ENCODE data around the gene ENO1. TPM values are rescaled to one million over a fixed set of nuclear protein-coding genes. Genes with fewer than 3 reads are reported as not detected.

The ENO1 gene
- total and polyA plus RNA-seq, 2 of the 8 experiments (the other 6 are each of a cell fraction or from before 2014, with no cell fraction given), result 1,763 to 2,117 TPM

DNA sequence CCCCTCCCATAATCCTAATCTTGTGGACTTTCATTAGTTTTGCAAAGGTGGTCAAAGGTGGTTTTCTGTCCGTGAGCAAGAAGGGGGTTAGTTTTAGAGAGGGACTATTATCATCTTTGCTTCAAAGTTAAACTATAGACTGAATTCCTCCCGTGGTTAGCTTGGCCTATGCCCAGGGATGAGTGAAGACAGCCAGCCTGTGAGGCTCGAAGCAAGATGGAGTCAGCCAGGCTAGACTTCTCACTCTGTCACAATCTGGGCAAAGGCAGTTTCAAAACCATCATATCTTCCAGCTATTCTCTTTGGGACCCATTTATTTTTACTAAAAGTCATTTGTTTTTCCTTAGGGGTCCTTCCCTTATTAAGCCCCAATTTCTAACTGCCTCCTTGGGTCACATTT is 12.9 kb upstream of the ENO1 start:
- no peak overlapping the region for H3K4me2 ChIP-seq (ENCODE audit: insufficient read depth in 1 of 2, low read depth in 2 of 2, low read length in 2 of 2)
- no peak for TF ChIP-seq RFX5 (IDR thresholded peaks at IDR 0.05; ENCODE audit: borderline replicate concordance, low read depth, low read length)
- TF ChIP-seq RBBP5 (IDR thresholded peaks at IDR 0.05; ENCODE audit: borderline replicate concordance, low read depth, low read length), result no peak
- TF ChIP-seq GABPA (IDR thresholded peaks at IDR 0.05; ENCODE audit: borderline replicate concordance, insufficient read depth, low read length), result no peak
- TF ChIP-seq ZNF274 (IDR thresholded peaks at IDR 0.05; ENCODE audit: borderline replicate concordance, extremely low read depth, low read length), result no peak
- TF ChIP-seq CTBP2 (IDR thresholded peaks at IDR 0.05; ENCODE audit: borderline replicate concordance, insufficient read depth, insufficient read length, low read length), result no peak
- TF ChIP-seq TEAD4 (IDR thresholded peaks at IDR 0.05; ENCODE audit: low read depth, low read length), result no peak
- TF ChIP-seq TBP (IDR thresholded peaks at IDR 0.05; ENCODE audit: low read depth, low read length), result no peak
- no peak for TF ChIP-seq CBX8 (IDR thresholded peaks at IDR 0.05; ENCODE audit: borderline replicate concordance, low read depth, low read length)
- no peak for TF ChIP-seq KDM1A (IDR thresholded peaks at IDR 0.05; ENCODE audit: borderline replicate concordance, low read length)
- no peak for TF ChIP-seq CHD2 (IDR thresholded peaks at IDR 0.05; ENCODE audit: low read length)
- no peak for TF ChIP-seq SRF (IDR thresholded peaks at IDR 0.05; ENCODE audit: low read depth, low read length)
- no peak for TF ChIP-seq JUN (IDR thresholded peaks at IDR 0.05; ENCODE audit: low read depth, low read length)

More for the DNA sequence above, 12.9 kb upstream of the ENO1 start:
- Histone ChIP-seq H3K9ac (replicated peaks in 1 of 4; ENCODE audit: extremely low read depth in 1 of 4, low read depth in 3 of 4, low read length in 3 of 4) (no peak overlapping the region), H4K8ac (ENCODE audit: extremely low read depth, insufficient read depth, low read length) (no peak overlapping the region), H2BK12ac (ENCODE audit: low read depth, low read length) (no peak overlapping the region), H2BK120ac (replicated peaks; ENCODE audit: low read depth, low read length) (no peak overlapping the region), H2AFZ (ENCODE audit: low read length) (no peak overlapping the region), H3K79me2 (ENCODE audit: control insufficient read depth in 1 of 2, insufficient read depth in 2 of 2, low read length in 2 of 2) (no peaks in the 10 kb centered on the region), H2BK5ac (ENCODE audit: low read depth, low read length) (no peak overlapping the region), H3K23me2 (ENCODE audit: low read depth, low read length) (no peaks in the 10 kb centered on the region), H3K79me1 (ENCODE audit: low read depth, low read length) (no peaks in the 10 kb centered on the region), H3K4me3 (ENCODE audit: extremely low read depth in 1 of 4, insufficient read depth in 2 of 4, low read depth in 3 of 4, low read length in 4 of 4) (no peak overlapping the region), H3K36me3 (ENCODE audit: control insufficient read depth in 2 of 4, insufficient read depth in 4 of 4, low read length in 3 of 4) (no peaks in the 10 kb centered on the region), H3K9me3 (ENCODE audit: insufficient read depth in 2 of 2, low read depth in 1 of 2, low read length in 1 of 2) (no peaks in the 10 kb centered on the region), H4K5ac (ENCODE audit: insufficient read length, low read depth, low read length) (no peak overlapping the region), H3K4ac (replicated peaks; ENCODE audit: insufficient read length, low read depth, low read length) (no peak overlapping the region), H3K4me1 (replicated peaks in 1 of 4; ENCODE audit: control insufficient read depth in 3 of 4, insufficient read depth in 4 of 4, low read length in 3 of 4) (no peaks in the 10 kb centered on the region), H3K56ac (replicated peaks; ENCODE audit: insufficient read length, low read depth, low read length) (no peak overlapping the region), H2AK5ac (ENCODE audit: low read depth, low read length) (no peak overlapping the region), H3K23ac (ENCODE audit: insufficient read length) (no peak overlapping the region), H4K20me1 (replicated peaks in 1 of 2; ENCODE audit: control insufficient read depth in 1 of 2, insufficient read depth in 2 of 2, low read length in 2 of 2) (no peaks in the 10 kb centered on the region), H3K14ac (ENCODE audit: insufficient read length) (no peak overlapping the region), H3K27me3 (replicated peaks in 1 of 4; ENCODE audit: control insufficient read depth in 3 of 4, extremely low read depth in 1 of 4, insufficient read depth in 3 of 4, low read length in 3 of 4) (no peaks in the 10 kb centered on the region; a peak in 1 of 7 replicates), H4K91ac (replicated peaks; ENCODE audit: insufficient read length, low read length) (no peak overlapping the region), H3K27ac (ENCODE audit: low read depth, low read length) (no peak overlapping the region), H3K18ac (ENCODE audit: extremely low read depth, low read length) (no peak overlapping the region), H2BK20ac (ENCODE audit: low read length) (no peak overlapping the region), H2BK15ac (ENCODE audit: low read length) (no peak overlapping the region)
- ChIA-PET CTCF (ENCODE audit: partially characterized antibody) (interaction anchor here (1.2 to 1.8 kb wide), 2 partner anchors 27 to 29 kb away, joined by 3 read pairs; no protein-coding TSS in a partner anchor), POLR2A (ENCODE audit: partially characterized antibody) (interaction anchor here (1.1 to 4.4 kb wide), 2 partner anchors 14 to 24 kb away, joined by 3 to 27 read pairs; partner anchors contain the start of gene ENO1)
- DNase-seq (ENCODE audit: low read depth in 1 of 2, low spot score in 2 of 2) (no peak), FAIRE-seq (no peak)
- 80% methylated on average over 3 of the region's 3 CpGs; no CpG with 5 or more reads in 1 of the 2 experiments for WGBS, 2 experiments (ENCODE audit: extremely low coverage in 1 of 2, insufficient coverage in 1 of 2, insufficient read length in 1 of 2, insufficient replicate concordance in 2 of 2, low coverage in 1 of 2, low lambda C conversion rate in 2 of 2, missing lambda C conversion rate in 1 of 2)

Measured in H1 (cell line).